Transverse colon (tissue), 3 donors: ENCODE results near the gene SART3.
"Not testable (repeated sequence)": the region's sequence is repeated elsewhere in the genome, so short reads cannot be mapped to it uniquely, and the experiment has no call there.

ENCODE experiments used
- POLR2A ChIP-seq: fragments of 450-650 bp; IDR thresholded peaks from one replicate; pipeline ENCODE4 v1.6.1; 2016; ENCODE audit warnings: antibody characterized with exemption, mild to moderate bottlenecking, moderate library complexity
- TF ChIP-seq, protein P1 (sequence below), 5 experiments: fragments of 200-600 bp in 3 of 5; fragments of 450-650 bp in 2 of 5; sonication (generic) in 3 of 5; IDR thresholded peaks; 1 replicate in 2 of 5; 2 replicates in 3 of 5; pipeline ENCODE4 v1.5.1; 2016 to 2017; ENCODE audit warnings: antibody characterized with exemption in 5 of 5, inconsistent platforms in 3 of 5, mild to moderate bottlenecking in 2 of 5, moderate library complexity in 1 of 5

DNA sequence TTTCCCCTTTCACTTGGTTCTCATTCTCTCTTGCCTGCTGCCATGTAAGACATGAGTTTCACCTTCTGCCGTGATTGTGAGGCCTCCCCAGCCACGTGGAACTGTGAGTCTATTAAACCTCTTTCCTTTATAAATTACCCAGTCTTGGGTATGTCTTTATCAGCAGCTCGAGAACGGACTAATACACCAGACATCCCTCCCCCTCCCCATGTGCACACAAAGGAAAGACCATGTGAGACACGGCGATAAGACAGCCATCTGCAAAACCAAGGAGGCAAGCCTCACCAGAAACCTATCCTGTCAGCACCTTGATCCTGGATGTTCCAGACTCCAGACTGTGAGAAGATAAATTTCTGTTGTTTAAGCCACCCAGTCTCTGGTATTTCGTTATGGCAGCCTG, 75.6 kb downstream of the SART3 start:
- not testable (repeated sequence) for TF ChIP-seq POLR2A
- TF ChIP-seq, protein P1, sequence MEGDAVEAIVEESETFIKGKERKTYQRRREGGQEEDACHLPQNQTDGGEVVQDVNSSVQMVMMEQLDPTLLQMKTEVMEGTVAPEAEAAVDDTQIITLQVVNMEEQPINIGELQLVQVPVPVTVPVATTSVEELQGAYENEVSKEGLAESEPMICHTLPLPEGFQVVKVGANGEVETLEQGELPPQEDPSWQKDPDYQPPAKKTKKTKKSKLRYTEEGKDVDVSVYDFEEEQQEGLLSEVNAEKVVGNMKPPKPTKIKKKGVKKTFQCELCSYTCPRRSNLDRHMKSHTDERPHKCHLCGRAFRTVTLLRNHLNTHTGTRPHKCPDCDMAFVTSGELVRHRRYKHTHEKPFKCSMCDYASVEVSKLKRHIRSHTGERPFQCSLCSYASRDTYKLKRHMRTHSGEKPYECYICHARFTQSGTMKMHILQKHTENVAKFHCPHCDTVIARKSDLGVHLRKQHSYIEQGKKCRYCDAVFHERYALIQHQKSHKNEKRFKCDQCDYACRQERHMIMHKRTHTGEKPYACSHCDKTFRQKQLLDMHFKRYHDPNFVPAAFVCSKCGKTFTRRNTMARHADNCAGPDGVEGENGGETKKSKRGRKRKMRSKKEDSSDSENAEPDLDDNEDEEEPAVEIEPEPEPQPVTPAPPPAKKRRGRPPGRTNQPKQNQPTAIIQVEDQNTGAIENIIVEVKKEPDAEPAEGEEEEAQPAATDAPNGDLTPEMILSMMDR (IDR thresholded peaks at IDR 0.05): not testable (repeated sequence)
